DOHH2 (cell line): ENCODE results near the gene PRKAB1.

Experiments used
- H3F3A ChIP-seq: fragments of 200-600 bp; sonication (generic), shearing (Covaris generic); 2 replicates; pipeline ENCODE4 v1.6.0; 2016; ENCODE audit warnings: antibody characterized with exemption, mild to moderate bottlenecking; ENCODE audit not compliant: control insufficient read depth, insufficient read depth
- H3K27ac ChIP-seq: fragments of 200-600 bp; sonication (generic); 2 replicates; pipeline ENCODE4 v1.5.1; 2014; ENCODE audit warnings: low read depth, mild to moderate bottlenecking, low read length, moderate library complexity
- H3K27me3 ChIP-seq: fragments of 200-600 bp; sonication (generic); 2 replicates; pipeline ENCODE4 v1.6.1; 2014; ENCODE audit warnings: mild to moderate bottlenecking, low read length, mixed read lengths; ENCODE audit not compliant: control insufficient read depth
- H3K36me3 ChIP-seq: fragments of 200-600 bp; sonication (generic); 2 replicates; pipeline ENCODE4 v1.6.1; 2014; ENCODE audit warnings: mild to moderate bottlenecking, low read length, moderate library complexity, mixed read lengths; ENCODE audit not compliant: control insufficient read depth
- H3K4me1 ChIP-seq: fragments of 200-600 bp; sonication (generic); 2 replicates; pipeline ENCODE4 v1.6.1; 2014; ENCODE audit warnings: mild to moderate bottlenecking, low read length, mixed read lengths; ENCODE audit not compliant: control insufficient read depth
- H3K4me2 ChIP-seq: fragments of 200-600 bp; sonication (generic); 2 replicates; pipeline ENCODE4 v1.6.0; 2014; ENCODE audit warnings: mild to moderate bottlenecking, low read length, moderate library complexity
- H3K4me3 ChIP-seq: fragments of 200-600 bp; sonication (generic); 2 replicates; pipeline ENCODE4 v1.5.1; 2014; ENCODE audit warnings: mild to moderate bottlenecking, low read length, mixed read lengths
- H3K79me2 ChIP-seq: fragments of 200-600 bp; sonication (generic); 2 replicates; pipeline ENCODE4 v1.6.1; 2014; ENCODE audit warnings: mild to moderate bottlenecking, low read length, mixed read lengths; ENCODE audit not compliant: control insufficient read depth
- H3K9me2 ChIP-seq: fragments of 200-600 bp; sonication (generic); replicated peaks from 2 replicates; pipeline ENCODE4 v1.6.1; 2014; ENCODE audit warnings: mild to moderate bottlenecking, low read length, mixed read lengths; ENCODE audit not compliant: control insufficient read depth
- H3K9me3 ChIP-seq: fragments of 200-600 bp; sonication (generic); 2 replicates; pipeline ENCODE4 v1.6.1; 2014; ENCODE audit warnings: antibody characterized with exemption, low read length, mixed read lengths; ENCODE audit not compliant: control insufficient read depth, insufficient read depth
- H4K20me1 ChIP-seq: fragments of 200-600 bp; sonication (generic); 2 replicates; pipeline ENCODE4 v1.6.0; 2014; ENCODE audit warnings: low read depth, mild to moderate bottlenecking, antibody characterized with exemption, low read length, moderate library complexity; ENCODE audit not compliant: control insufficient read depth, insufficient read depth
- EZH2phosphoT487 ChIP-seq: fragments of 200-600 bp; sonication (generic); IDR thresholded peaks from 2 replicates; pipeline ENCODE4 v1.6.1; 2017; ENCODE audit warnings: borderline replicate concordance, mild to moderate bottlenecking, antibody characterized with exemption, low read length, moderate library complexity, mixed read lengths
- TF ChIP-seq, protein P1 (sequence below): fragments of 200-600 bp; sonication (generic); IDR thresholded peaks from one replicate; pipeline ENCODE4 v1.5.1; 2014; ENCODE audit warnings: antibody characterized with exemption, mild to moderate bottlenecking, low read depth, low read length; ENCODE audit not compliant: poor library complexity, severe bottlenecking

Gene PRKAB1

DNA sequence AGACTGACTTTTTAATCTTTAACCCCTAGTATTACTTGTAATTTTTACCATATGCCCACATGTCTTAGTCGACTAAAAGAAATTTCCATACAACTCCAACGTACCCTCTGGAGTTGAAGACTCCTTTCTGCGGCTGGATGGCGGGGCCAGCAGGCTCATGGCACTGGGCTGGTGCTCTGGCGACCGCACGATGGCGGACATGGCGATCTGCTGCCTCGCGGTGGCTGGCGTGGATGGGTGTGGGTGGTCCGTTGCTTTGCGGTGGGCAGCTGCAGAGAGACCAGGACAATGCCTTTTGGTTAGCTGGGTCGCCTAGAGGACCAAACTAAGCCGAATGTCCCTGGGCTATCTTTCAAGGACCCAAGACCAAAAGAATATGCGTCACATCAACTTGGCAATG is 50.2 kb downstream of the PRKAB1 start:
- H3K79me2 ChIP-seq = no peaks in the 10 kb centered on the region
- no peaks in the 10 kb centered on the region for H3K4me1 ChIP-seq
- H3K36me3 ChIP-seq = peaks cover 71% of the 10 kb centered on the region
- no peaks in the 10 kb centered on the region for H3K9me2 ChIP-seq
- TF ChIP-seq, protein P1, sequence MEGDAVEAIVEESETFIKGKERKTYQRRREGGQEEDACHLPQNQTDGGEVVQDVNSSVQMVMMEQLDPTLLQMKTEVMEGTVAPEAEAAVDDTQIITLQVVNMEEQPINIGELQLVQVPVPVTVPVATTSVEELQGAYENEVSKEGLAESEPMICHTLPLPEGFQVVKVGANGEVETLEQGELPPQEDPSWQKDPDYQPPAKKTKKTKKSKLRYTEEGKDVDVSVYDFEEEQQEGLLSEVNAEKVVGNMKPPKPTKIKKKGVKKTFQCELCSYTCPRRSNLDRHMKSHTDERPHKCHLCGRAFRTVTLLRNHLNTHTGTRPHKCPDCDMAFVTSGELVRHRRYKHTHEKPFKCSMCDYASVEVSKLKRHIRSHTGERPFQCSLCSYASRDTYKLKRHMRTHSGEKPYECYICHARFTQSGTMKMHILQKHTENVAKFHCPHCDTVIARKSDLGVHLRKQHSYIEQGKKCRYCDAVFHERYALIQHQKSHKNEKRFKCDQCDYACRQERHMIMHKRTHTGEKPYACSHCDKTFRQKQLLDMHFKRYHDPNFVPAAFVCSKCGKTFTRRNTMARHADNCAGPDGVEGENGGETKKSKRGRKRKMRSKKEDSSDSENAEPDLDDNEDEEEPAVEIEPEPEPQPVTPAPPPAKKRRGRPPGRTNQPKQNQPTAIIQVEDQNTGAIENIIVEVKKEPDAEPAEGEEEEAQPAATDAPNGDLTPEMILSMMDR = no peak
- TF ChIP-seq EZH2phosphoT487 = no peak
- H4K20me1 ChIP-seq = no peaks in the 10 kb centered on the region
- H3K4me2 ChIP-seq = no peak overlapping the region
- no peak overlapping the region for H3K4me3 ChIP-seq
- H3K27ac ChIP-seq = no peak overlapping the region
- H3K27me3 ChIP-seq = no peaks in the 10 kb centered on the region
- no peaks in the 10 kb centered on the region for H3K9me3 ChIP-seq
- no peaks in the 10 kb centered on the region for H3F3A ChIP-seq

GRCh38 chr12:119720349-119720748 is 52.4 kb downstream of the PRKAB1 start:
- peaks cover 49% of the 10 kb centered on the region for H3K36me3 ChIP-seq
- H4K20me1 ChIP-seq = no peaks in the 10 kb centered on the region
- no peaks in the 10 kb centered on the region for H3K9me2 ChIP-seq
- no peaks in the 10 kb centered on the region for H3K79me2 ChIP-seq
- H3K4me3 ChIP-seq = no peak overlapping the region
- no peaks in the 10 kb centered on the region for H3K9me3 ChIP-seq
- no peak overlapping the region for H3K4me2 ChIP-seq
- H3F3A ChIP-seq = no peaks in the 10 kb centered on the region
- no peak overlapping the region for H3K27ac ChIP-seq
- H3K27me3 ChIP-seq = no peaks in the 10 kb centered on the region
- no peaks in the 10 kb centered on the region for H3K4me1 ChIP-seq
- TF ChIP-seq, protein P1 = no peak
- TF ChIP-seq EZH2phosphoT487 = no peak

GRCh38 chr12:119721306-119721705 is 53.4 kb downstream of the PRKAB1 start:
- Histone ChIP-seq H3F3A (no peaks in the 10 kb centered on the region), H3K4me1 (no peaks in the 10 kb centered on the region), H3K4me2 (no peak overlapping the region), H3K4me3 (no peak overlapping the region), H3K9me3 (no peaks in the 10 kb centered on the region), H3K27ac (no peak overlapping the region), H3K79me2 (no peaks in the 10 kb centered on the region), H3K9me2 (no peaks in the 10 kb centered on the region), H3K36me3 (peaks cover 43% of the 10 kb centered on the region), H3K27me3 (no peaks in the 10 kb centered on the region), H4K20me1 (no peaks in the 10 kb centered on the region)
- TF ChIP-seq, protein P1 = no peak

- no peaks in the 10 kb centered on the region for H3K9me3 ChIP-seq
- H3K4me3 ChIP-seq = no peak overlapping the region
- no peaks in the 10 kb centered on the region for H3K27me3 ChIP-seq
- TF ChIP-seq, protein P1 = no peak
- TF ChIP-seq EZH2phosphoT487 = no peak
- H3K4me1 ChIP-seq = peaks cover 15% of the 10 kb centered on the region
- H3F3A ChIP-seq = no peaks in the 10 kb centered on the region
- H3K4me2 ChIP-seq = no peak overlapping the region
- H4K20me1 ChIP-seq = no peaks in the 10 kb centered on the region
- H3K27ac ChIP-seq = no peak overlapping the region
- H3K9me2 ChIP-seq = no peaks in the 10 kb centered on the region
- H3K79me2 ChIP-seq = no peaks in the 10 kb centered on the region
- H3K36me3 ChIP-seq = peaks cover 48% of the 10 kb centered on the region
Observed at GRCh38 chr12:119725523-119725922, 57.6 kb downstream of the PRKAB1 start.
